HUES6 (cell line): Measurements from ENCODE around the gene TIMM23B.
"Not testable (repeated sequence)": the region's sequence is repeated elsewhere in the genome, so short reads cannot be mapped to it uniquely, and the experiment has no call there.

ENCODE experiments used
- H3K27ac ChIP-seq: 2 replicates; pipeline ENCODE4 v1.7.0; 2013; ENCODE audit warnings: low read depth, mild to moderate bottlenecking, low read length, inconsistent platforms
- H3K27me3 ChIP-seq: 2 replicates; pipeline ENCODE4 v1.6.1; 2013; ENCODE audit warnings: low read length; ENCODE audit not compliant: control insufficient read depth, insufficient read depth
- H3K36me3 ChIP-seq: 2 replicates; pipeline ENCODE4 v1.6.1; 2013; ENCODE audit warnings: low read length; ENCODE audit not compliant: control insufficient read depth, insufficient read depth
- H3K4me1 ChIP-seq: 2 replicates; pipeline ENCODE4 v1.6.1; 2013; ENCODE audit warnings: low read length; ENCODE audit not compliant: control insufficient read depth, insufficient read depth
- H3K4me3 ChIP-seq: 2 replicates; pipeline ENCODE4 v1.5.1; 2013; ENCODE audit warnings: low read depth, low read length
- H3K9ac ChIP-seq: one replicate; pipeline ENCODE4 v1.6.1; 2013; ENCODE audit warnings: mild to moderate bottlenecking, low read length
- H3K9me3 ChIP-seq: 2 replicates; pipeline ENCODE4 v1.6.1; 2013; ENCODE audit warnings: low read depth, low read length; ENCODE audit not compliant: control insufficient read depth, insufficient read depth

TIMM23B gene, protein sequence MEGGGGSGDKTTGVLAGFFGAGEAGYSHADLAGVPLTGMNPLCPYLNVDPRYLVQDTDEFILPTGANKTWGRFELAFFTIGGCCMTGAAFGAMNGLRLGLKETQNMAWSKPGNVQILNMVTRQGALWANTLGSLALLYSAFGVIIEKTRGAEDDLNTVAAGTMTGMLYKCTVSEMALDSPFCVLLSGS

DNA sequence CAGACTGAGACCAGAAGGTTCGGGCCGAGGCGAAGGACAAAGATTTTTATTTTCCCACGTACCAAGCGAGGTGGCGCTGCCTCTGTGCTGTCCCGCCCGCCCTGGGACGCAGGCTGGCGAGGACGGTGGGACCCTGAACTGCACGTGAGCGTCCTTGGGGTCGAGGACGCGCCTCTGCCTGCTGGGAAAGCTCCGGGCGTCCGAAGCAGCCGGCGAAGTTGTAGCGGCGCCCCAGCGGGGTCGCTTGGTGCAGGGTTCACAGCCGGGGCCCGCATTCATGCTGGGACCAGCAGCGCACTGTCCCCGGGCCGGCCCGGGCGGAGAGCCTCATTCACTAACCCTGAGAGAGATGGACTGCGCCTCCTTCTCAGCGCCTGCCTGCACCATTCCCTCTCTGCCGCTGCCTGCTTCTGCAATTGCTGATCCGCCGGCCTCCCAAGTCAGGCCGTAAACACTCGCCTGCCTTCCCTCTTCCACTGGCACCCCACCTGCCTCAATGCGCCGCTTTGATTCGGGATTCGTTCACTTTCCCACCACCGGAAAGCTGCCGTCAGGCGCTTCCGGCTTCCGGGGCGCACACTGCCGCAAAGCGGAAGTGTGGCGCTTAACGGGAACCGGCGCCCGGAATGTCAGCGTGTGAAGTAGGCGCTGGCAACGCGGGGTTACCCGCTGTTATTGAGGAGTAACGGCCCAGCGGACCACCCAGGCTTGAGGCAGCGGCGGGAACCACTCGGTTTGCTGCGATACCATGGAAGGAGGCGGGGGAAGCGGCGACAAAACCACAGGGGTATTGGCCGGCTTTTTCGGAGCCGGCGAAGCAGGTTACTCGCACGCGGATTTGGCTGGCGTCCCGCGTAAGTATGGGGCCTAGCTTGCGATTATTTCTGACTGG, at the start of gene TIMM23B, which contains the start of gene PARG:
TIMM23B (plus strand) TSS at position 607 of the 892 bp plus-strand sequence; CDS start at position 749, 142 bp downstream.
PARG (minus strand) TSS at position 581 of the 892 bp plus-strand sequence; CDS start at position 279, 302 bp downstream.
- Histone ChIP-seq H3K4me3 (peak within 1 kb of the TSS; percentile 65), H3K9ac (peak within 1 kb of the TSS; percentile 83), H3K27ac (peak within 1 kb of the TSS; percentile 81; the same call in 1 of the 2 replicates), H3K36me3 (peaks cover 11% of the 10 kb centered on the region)
- not testable (repeated sequence) for H3K27me3 ChIP-seq, H3K9me3 ChIP-seq, H3K4me1 ChIP-seq

DNA sequence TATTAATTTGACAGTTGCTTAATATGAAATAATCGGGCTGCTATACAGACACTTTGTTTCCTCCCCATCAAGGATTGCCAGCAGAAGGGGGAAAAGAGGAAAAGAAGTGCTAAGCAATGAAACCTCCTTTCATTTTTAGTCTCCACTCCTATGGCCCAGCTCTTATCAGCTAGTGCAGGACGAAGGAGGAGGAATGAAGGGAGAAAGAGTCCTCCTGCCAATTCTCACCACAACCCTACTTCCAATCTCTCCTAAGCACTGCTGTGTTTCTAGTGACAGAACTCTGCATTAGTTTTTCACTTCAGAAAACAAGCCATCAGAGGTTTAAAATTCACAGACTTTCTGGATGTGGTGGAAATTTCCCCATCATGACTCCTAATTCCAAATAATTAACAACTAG, 41.9 kb upstream of the TIMM23B start:
- not testable (repeated sequence) for H3K27me3 ChIP-seq, H3K36me3 ChIP-seq, H3K9me3 ChIP-seq, H3K4me1 ChIP-seq, H3K27ac ChIP-seq, H3K4me3 ChIP-seq, H3K9ac ChIP-seq

GRCh38 chr10:49900406-49900805, 41.4 kb upstream of the TIMM23B start:
- not testable (repeated sequence) for H3K4me3 ChIP-seq, H3K36me3 ChIP-seq, H3K9ac ChIP-seq

GRCh38 chr10:49903829-49904228, 38.0 kb upstream of the TIMM23B start:
- H3K27ac ChIP-seq, H3K9me3 ChIP-seq, H3K4me1 ChIP-seq, H3K4me3 ChIP-seq, H3K9ac ChIP-seq, H3K36me3 ChIP-seq, H3K27me3 ChIP-seq: not testable (repeated sequence)

More at GRCh38 chr10:49900406-49900805, 41.4 kb upstream of the TIMM23B start:
- not testable (repeated sequence) for H3K27ac ChIP-seq, H3K4me1 ChIP-seq, H3K9me3 ChIP-seq, H3K27me3 ChIP-seq

GRCh38 chr10:49908290-49909080, 33.4 kb upstream of the TIMM23B start:
- not testable (repeated sequence) for H3K9me3 ChIP-seq, H3K27me3 ChIP-seq, H3K36me3 ChIP-seq, H3K4me1 ChIP-seq, H3K9ac ChIP-seq, H3K4me3 ChIP-seq, H3K27ac ChIP-seq

- not testable (repeated sequence) for H3K27me3 ChIP-seq, H3K9ac ChIP-seq, H3K4me1 ChIP-seq, H3K4me3 ChIP-seq, H3K27ac ChIP-seq, H3K36me3 ChIP-seq, H3K9me3 ChIP-seq
These were observed 31.6 kb upstream of the TIMM23B start for GRCh38 chr10:49910295-49910694.

GRCh38 chr10:49916451-49916850, 25.4 kb upstream of the TIMM23B start:
- H3K4me3 ChIP-seq, H3K9me3 ChIP-seq, H3K27me3 ChIP-seq, H3K27ac ChIP-seq, H3K9ac ChIP-seq, H3K4me1 ChIP-seq: not testable (repeated sequence)
- H3K36me3 ChIP-seq: peaks cover 17% of the 10 kb centered on the region

DNA sequence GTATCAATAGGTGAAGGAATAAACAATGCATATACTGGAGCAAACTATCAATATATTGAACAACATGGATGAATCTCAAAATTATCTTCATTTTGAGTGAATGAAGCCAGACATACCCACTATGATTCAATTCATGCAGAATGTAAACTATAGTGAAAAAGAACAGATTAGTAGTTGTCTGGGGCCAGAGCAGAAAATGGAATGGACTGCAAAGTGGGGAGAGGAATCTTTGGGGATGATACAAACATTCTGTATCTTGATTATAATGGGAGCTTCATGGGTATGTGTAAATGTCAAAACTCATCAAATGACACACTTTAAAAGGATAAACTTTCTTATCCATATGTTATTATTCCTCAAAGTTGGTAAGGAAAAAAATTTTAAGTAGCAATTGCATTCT, 23.9 kb upstream of the TIMM23B start:
- H3K27ac ChIP-seq, H3K9me3 ChIP-seq, H3K27me3 ChIP-seq, H3K4me3 ChIP-seq, H3K4me1 ChIP-seq, H3K9ac ChIP-seq: not testable (repeated sequence)
- H3K36me3 ChIP-seq: peaks cover 17% of the 10 kb centered on the region

- H3K4me1 ChIP-seq, H3K9ac ChIP-seq, H3K36me3 ChIP-seq, H3K27ac ChIP-seq, H3K9me3 ChIP-seq, H3K27me3 ChIP-seq, H3K4me3 ChIP-seq: not testable (repeated sequence)
These were observed 19.8 kb upstream of the TIMM23B start for GRCh38 chr10:49922041-49922440.

DNA sequence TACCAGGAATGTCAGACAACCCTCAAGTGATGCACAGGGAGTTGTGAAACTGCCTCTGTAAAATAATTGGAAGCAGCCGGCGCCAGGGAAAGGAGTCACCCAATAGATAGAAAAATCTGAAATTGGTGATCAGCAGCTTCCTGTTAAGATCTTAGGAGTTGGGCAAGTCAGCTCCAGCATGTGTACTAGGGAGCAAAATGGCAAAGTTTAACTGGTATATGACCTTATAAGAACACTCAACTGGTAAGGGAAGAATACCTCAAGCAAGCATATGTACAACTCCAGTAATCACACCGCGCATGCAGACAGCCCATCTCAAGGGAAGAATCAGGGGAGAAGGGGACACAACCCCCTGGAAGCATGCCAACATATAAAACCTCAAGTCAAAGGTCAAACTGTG, 18.3 kb upstream of the TIMM23B start:
- H3K27ac ChIP-seq, H3K36me3 ChIP-seq, H3K27me3 ChIP-seq, H3K9ac ChIP-seq, H3K4me3 ChIP-seq, H3K4me1 ChIP-seq, H3K9me3 ChIP-seq: not testable (repeated sequence)

DNA sequence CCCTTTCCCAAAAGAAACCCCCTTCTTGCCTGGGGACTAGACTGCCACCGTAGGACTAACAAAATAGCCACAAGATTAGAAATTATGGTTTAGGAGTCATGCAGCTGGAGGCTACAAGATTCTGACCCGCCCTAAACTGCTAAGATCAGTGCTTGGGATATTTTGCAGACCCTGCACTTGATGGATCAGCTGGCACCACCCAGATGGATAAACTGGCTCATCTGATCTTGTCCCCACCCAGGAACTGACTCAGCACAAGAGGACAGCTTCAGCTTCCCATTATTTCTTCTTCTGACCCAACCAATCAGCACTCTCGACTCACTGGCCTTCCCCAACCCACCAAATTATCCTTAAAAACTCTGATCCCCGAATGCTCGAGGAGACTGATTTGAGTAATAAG, 10.6 kb upstream of the TIMM23B start:
- H3K4me3 ChIP-seq, H3K27me3 ChIP-seq, H3K4me1 ChIP-seq, H3K36me3 ChIP-seq, H3K27ac ChIP-seq, H3K9me3 ChIP-seq, H3K9ac ChIP-seq: not testable (repeated sequence)
